IPS-NIHi11 (cell line): Measurements from ENCODE around the gene TINAGL1.

Experiments used
- DNase-seq: peaks from one replicate; pipeline ENCODE4 v3.0.0; 2012; ENCODE audit warnings: mixed read lengths, low spot score

The TINAGL1 gene

GRCh38 chr1:31568895-31569595 lies 7.3 kb upstream of the TINAGL1 start:
- DNase-seq: no peak

GRCh38 chr1:31569596-31570173 lies 6.6 kb upstream of the TINAGL1 start:
- DNase-seq: no peak

DNA sequence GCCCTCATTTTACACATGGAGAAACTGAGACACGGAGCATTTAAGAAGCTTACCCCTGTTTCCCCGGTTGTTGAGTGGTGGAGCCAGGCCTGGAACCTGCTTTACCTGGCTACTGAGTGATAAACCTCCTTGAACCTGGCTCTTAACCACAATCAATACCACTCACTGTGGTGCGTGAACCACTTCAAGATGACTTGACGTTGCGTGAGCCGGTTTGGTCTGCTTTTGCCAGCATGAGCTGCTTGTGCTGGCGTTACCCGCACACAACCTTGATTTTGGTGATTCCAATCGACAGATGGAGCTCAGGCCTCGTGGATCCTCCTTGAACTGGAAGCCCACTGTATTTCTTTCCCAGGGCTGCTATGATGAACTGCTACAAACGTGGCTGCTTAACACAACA lies 6.1 kb upstream of the TINAGL1 start:
- DNase-seq: no peak

DNA sequence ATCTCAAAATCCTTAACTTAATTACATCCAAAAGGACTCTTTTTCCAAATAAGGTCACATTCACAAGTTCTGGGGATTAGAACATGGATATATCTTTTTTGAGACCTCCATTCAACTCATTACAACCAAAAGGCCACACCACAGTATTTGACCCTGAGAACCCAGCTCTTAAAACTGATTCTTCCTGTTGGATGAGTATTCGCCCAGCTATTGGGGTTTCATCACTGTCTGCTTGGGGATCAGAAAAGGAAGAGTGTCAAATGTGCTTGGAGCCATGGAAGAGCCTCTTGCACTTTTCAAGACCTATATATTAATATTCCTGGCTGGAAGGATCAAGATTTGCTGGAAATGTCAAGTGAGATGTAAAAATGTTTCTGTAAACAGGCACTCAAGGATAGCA lies 5.4 kb upstream of the TINAGL1 start:
- DNase-seq: no peak

- DNase-seq: no peak
Measured at GRCh38 chr1:31571340-31572295, 4.7 kb upstream of the TINAGL1 start.

- DNase-seq: no peak
Measured at GRCh38 chr1:31572323-31573104, 3.8 kb upstream of the TINAGL1 start.

- DNase-seq: no peak
Measured at GRCh38 chr1:31573261-31573660, 3.1 kb upstream of the TINAGL1 start.

GRCh38 chr1:31574749-31575368 lies 1.5 kb upstream of the TINAGL1 start:
- DNase-seq: no peak

GRCh38 chr1:31575369-31576140 lies 760 bp upstream of the TINAGL1 start:
- DNase-seq: no peak

- no peak for DNase-seq
Measured at GRCh38 chr1:31576743-31577455, 584 bp downstream of the TINAGL1 start.

DNA sequence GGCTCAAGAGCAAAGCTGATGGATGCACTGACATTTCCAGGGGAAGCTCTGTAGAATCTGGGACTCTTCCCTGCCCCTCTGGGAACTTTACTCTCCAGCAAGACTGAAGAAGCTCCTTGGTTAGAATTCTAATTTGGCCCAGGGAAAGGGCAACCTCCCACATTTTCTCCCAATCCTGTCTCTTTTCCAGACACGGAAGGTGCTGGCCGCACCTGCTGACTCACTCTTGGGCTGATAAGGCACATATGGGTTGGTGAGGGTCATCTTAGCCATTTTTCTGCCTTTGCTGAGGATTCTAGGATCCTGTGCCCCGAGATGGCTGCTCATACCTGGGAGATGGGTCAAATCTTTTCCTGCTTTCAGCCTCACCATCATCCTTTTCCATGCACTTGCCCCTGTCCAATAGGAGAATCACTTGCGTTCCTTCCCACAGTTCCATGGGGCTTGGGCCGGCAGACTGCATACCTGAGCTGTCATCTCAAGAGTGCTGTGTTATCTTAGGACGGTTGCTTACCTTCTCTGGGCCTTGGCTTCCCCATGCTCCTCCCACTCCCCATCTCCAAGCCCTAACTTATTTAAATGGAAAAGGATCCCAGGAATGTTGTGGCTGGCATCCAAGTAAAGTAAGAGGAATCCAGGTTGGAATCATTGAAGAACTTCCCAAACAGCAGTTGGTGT lies 1.3 kb downstream of the TINAGL1 start:
- DNase-seq: no peak

GRCh38 chr1:31579374-31579773 lies 3.1 kb downstream of the TINAGL1 start:
- DNase-seq: no peak

GRCh38 chr1:31580513-31580870 lies 4.2 kb downstream of the TINAGL1 start:
- DNase-seq: no peak

GRCh38 chr1:31580891-31581603 lies 4.7 kb downstream of the TINAGL1 start:
- DNase-seq: no peak

GRCh38 chr1:31581821-31582810 lies 5.8 kb downstream of the TINAGL1 start:
- DNase-seq: no peak

DNA sequence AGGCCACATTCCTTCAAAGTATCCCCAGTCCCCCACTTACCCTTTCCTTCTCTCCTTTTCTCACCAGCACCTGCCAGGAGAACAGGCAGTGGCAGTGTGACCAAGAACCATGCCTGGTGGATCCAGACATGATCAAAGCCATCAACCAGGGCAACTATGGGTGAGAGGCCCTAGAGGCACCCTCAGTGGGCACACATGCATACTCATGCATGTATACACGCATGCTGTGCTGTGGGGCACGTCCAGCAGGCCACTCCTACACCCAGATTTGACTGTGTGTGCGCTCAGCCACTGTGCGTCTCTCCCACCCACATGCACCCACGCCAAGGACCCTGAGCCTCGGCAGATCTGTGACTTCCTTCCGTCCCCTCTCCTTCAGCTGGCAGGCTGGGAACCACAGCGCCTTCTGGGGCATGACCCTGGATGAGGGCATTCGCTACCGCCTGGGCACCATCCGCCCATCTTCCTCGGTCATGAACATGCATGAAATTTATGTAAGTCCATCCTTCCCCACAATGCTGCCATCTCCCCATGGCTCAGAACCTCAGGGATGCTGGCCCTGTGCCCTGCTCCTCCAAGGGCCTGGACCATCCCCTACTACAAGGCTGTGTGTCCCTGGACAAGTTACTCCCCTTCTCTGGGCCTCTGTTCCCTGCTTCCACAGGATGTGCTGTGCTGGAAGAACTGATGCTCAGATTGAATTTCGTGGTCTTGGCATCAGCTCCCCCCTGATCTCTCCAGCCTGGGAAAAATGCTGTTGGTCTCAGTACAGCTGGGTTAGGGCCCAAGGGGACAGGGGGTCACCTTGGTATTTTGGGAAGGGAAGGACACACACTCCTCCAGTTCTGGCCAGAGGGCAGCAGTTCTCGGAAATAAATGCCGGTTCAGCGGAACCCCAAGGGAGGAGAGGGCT lies 7.0 kb downstream of the TINAGL1 start:
- no peak for DNase-seq
